Gastroesophageal sphincter (tissue), 4 donors: ENCODE measurements around the gene DIP2C. TPM values are rescaled to one million over a fixed set of nuclear protein-coding genes. Genes with fewer than 3 reads are reported as not detected.

ENCODE experiments used
- ATAC-seq: fragments of 150-250 bp; one replicate; pipeline ENCODE4 v1.9.1; 2016; ENCODE audit warnings: mild to moderate bottlenecking, moderate library complexity
- H3K27ac ChIP-seq, 4 donors: fragments of 200-600 bp; sonication (generic) in 3 of 4; 1 replicate in 3 of 4; 2 replicates in 1 of 4; pipeline ENCODE4 v1.5.1; 2016 to 2019
- H3K27me3 ChIP-seq: fragments of 200-600 bp; sonication (generic); one replicate; pipeline ENCODE4 v1.5.1; 2019
- H3K36me3 ChIP-seq, 2 donors: fragments of 200-600 bp; sonication (generic); one replicate each; pipeline ENCODE4 v1.5.1; 2019; ENCODE audit warnings: control low read depth in 1 of 2
- H3K4me1 ChIP-seq, 3 donors: fragments of 200-600 bp; sonication (generic); 1 replicate in 2 of 3; 2 replicates in 1 of 3; pipeline ENCODE4 v1.5.1; 2016 to 2019; ENCODE audit warnings: control low read depth in 2 of 3
- H3K4me3 ChIP-seq, 2 donors: fragments of 200-600 bp; sonication (generic); one replicate each; pipeline ENCODE4 v1.5.1; 2019; ENCODE audit warnings: mild to moderate bottlenecking in 1 of 2, moderate library complexity in 1 of 2
- H3K9me3 ChIP-seq, 3 donors: fragments of 200-600 bp; sonication (generic); one replicate each; pipeline ENCODE4 v1.5.1; 2017 to 2019; ENCODE audit warnings: control low read depth in 2 of 3
- CTCF ChIP-seq, 4 experiments: fragments of 200-600 bp in 2 of 4; fragments of 450-650 bp in 2 of 4; sonication (generic) in 1 of 4; IDR thresholded peaks; one replicate each; pipeline ENCODE4 v1.5.1; 2017 to 2019; ENCODE audit warnings: antibody characterized with exemption in 4 of 4, mild to moderate bottlenecking in 2 of 4, moderate library complexity in 2 of 4
- EP300 ChIP-seq: sonication (generic); formaldehyde crosslinking; IDR thresholded peaks from one replicate; pipeline ENCODE4 v1.6.1; 2017; ENCODE audit warnings: antibody characterized with exemption, mild to moderate bottlenecking
- POLR2A ChIP-seq, 2 donors: fragments of 450-650 bp; IDR thresholded peaks; one replicate each; pipeline ENCODE4 v1.6.1; 2017; ENCODE audit warnings: antibody characterized with exemption in 2 of 2, mild to moderate bottlenecking in 2 of 2, moderate library complexity in 1 of 2
- POLR2AphosphoS5 ChIP-seq: sonication (generic); formaldehyde crosslinking; IDR thresholded peaks from one replicate; pipeline ENCODE4 v1.6.1; 2017; ENCODE audit warnings: antibody characterized with exemption
- WGBS, 2 donors: methylation state at CpG; one replicate each; pipeline ENCODE4 v1.1.5; 2018; ENCODE audit warnings: low coverage in 1 of 2; 5-methylcytosine and 5-hydroxymethylcytosine counted together
- total RNA-seq, 4 donors: library from RNA; depleted of rRNA; stranded (reverse); fragments of >200 nt; gene quantifications; one replicate each; pipeline ENCODE4 v1.1.0, GENCODE V29; 2016

Gene DIP2C
- total RNA-seq, 4 donors from 2014 or later, result 40.8 to 73.8 (median 47.7) TPM

GRCh38 chr10:331186-331585 is 358.3 kb downstream of the DIP2C start:
- TF ChIP-seq CTCF (IDR thresholded peaks at IDR 0.05), result no peak
- TF ChIP-seq POLR2A (IDR thresholded peaks at IDR 0.05), result no peak
- TF ChIP-seq EP300, result no peak
- no peak for TF ChIP-seq POLR2AphosphoS5
- no peak overlapping the region for H3K4me3 ChIP-seq
- peaks cover 0 to 16% (median 0%) of the 10 kb centered on the region in 3 donors for H3K4me1 ChIP-seq
- H3K9me3 ChIP-seq, result no peaks in the 10 kb centered on the region
- 74% methylated on average over 3 of the region's 3 CpGs for WGBS, 2 donors
- ATAC-seq, result no peak
- H3K27ac ChIP-seq, result peak overlapping the region in 1 of 4 donors; percentile 76
- peaks cover 0 to 40% of the 10 kb centered on the region in 2 donors for H3K36me3 ChIP-seq
- no peaks in the 10 kb centered on the region for H3K27me3 ChIP-seq

GRCh38 chr10:329361-330099 is 359.9 kb downstream of the DIP2C start:
- WGBS, 2 donors, result 18 to 19% methylated on average over 6 to 7 of the region's 15 CpGs
- TF ChIP-seq EP300, result no peak
- peak; percentile 72 for TF ChIP-seq POLR2AphosphoS5
- TF ChIP-seq CTCF (IDR thresholded peaks at IDR 0.05), result peak in 1 of 4 experiments; percentile 41
- no peak for TF ChIP-seq POLR2A (IDR thresholded peaks at IDR 0.05)
- H3K27ac ChIP-seq, result peak overlapping the region; percentile 63 to 79 (median 73)
- peaks cover 0 to 46% of the 10 kb centered on the region in 2 donors for H3K36me3 ChIP-seq
- ATAC-seq, result peak; percentile 96
- no peaks in the 10 kb centered on the region for H3K27me3 ChIP-seq
- H3K4me1 ChIP-seq, result peaks cover 0 to 17% (median 0%) of the 10 kb centered on the region in 3 donors
- H3K9me3 ChIP-seq, result no peaks in the 10 kb centered on the region
- no peak overlapping the region for H3K4me3 ChIP-seq

- Histone ChIP-seq H3K36me3 (peaks cover 0 to 45% of the 10 kb centered on the region in 2 donors), H3K27me3 (no peaks in the 10 kb centered on the region), H3K27ac (no peak overlapping the region), H3K4me3 (no peak overlapping the region), H3K4me1 (peaks cover 0 to 30% (median 5%) of the 10 kb centered on the region in 3 donors), H3K9me3 (no peaks in the 10 kb centered on the region)
- ATAC-seq, result no peak
- no peak for TF ChIP-seq CTCF (IDR thresholded peaks at IDR 0.05)
- 88 to 89% methylated on average over 9 to 20 of the region's 22 CpGs for WGBS, 2 donors
Observed at GRCh38 chr10:327889-328852, 361.3 kb downstream of the DIP2C start.

- ATAC-seq, result no peak
- no peaks in the 10 kb centered on the region for H3K27me3 ChIP-seq
- H3K4me3 ChIP-seq, result no peak overlapping the region
- WGBS, 2 donors, result 88 to 91% methylated on average over 4 to 22 of the region's 29 CpGs
- no peaks in the 10 kb centered on the region for H3K9me3 ChIP-seq
- H3K36me3 ChIP-seq, result peaks cover 0 to 43% of the 10 kb centered on the region in 2 donors
- TF ChIP-seq POLR2AphosphoS5 (no peak), POLR2A (IDR thresholded peaks at IDR 0.05) (no peak), EP300 (no peak), CTCF (IDR thresholded peaks at IDR 0.05) (no peak)
- peaks cover 0 to 30% (median 5%) of the 10 kb centered on the region in 3 donors for H3K4me1 ChIP-seq
- no peak overlapping the region for H3K27ac ChIP-seq
Observed at GRCh38 chr10:326894-327635, 362.4 kb downstream of the DIP2C start.
